ENCODE results near the gene NDC1.

Gene NDC1

GRCh38 chr1:53731043-53731600 lies 107.0 kb downstream of the NDC1 start:
- DNase-seq (ENCODE audit: low spot score): no peak

GRCh38 chr1:53730224-53730865 lies 107.8 kb downstream of the NDC1 start:
- DNase-seq (ENCODE audit: low spot score): no peak

GRCh38 chr1:53729456-53730223 lies 108.5 kb downstream of the NDC1 start:
- DNase-seq (ENCODE audit: low spot score): no peak

GRCh38 chr1:53728702-53729455 lies 109.2 kb downstream of the NDC1 start:
- no peak for DNase-seq (ENCODE audit: low spot score)

GRCh38 chr1:53728196-53728595 lies 109.9 kb downstream of the NDC1 start:
- DNase-seq (ENCODE audit: low spot score): no peak

- no peak for DNase-seq (ENCODE audit: low spot score)
Measured at GRCh38 chr1:53727461-53728092, 110.5 kb downstream of the NDC1 start.

- no peak for DNase-seq (ENCODE audit: low spot score)
Measured at GRCh38 chr1:53726009-53726600, 112.0 kb downstream of the NDC1 start.

- no peak for DNase-seq (ENCODE audit: low spot score)
Measured at GRCh38 chr1:53725238-53725689, 112.8 kb downstream of the NDC1 start.

- DNase-seq (ENCODE audit: low spot score): no peak
Measured at GRCh38 chr1:53722025-53722424, 116.1 kb downstream of the NDC1 start.

- no peak for DNase-seq (ENCODE audit: low spot score)
Measured at GRCh38 chr1:53721088-53721487, 117.0 kb downstream of the NDC1 start.

GRCh38 chr1:53719469-53719868 lies 118.6 kb downstream of the NDC1 start:
- DNase-seq (ENCODE audit: low spot score): no peak

- DNase-seq (ENCODE audit: low spot score): no peak
Measured at GRCh38 chr1:53718443-53718842, 119.7 kb downstream of the NDC1 start.

- DNase-seq (ENCODE audit: low spot score): no peak
Measured at GRCh38 chr1:53717025-53717804, 120.9 kb downstream of the NDC1 start.

- DNase-seq (ENCODE audit: low spot score): no peak
Measured at GRCh38 chr1:53716150-53716549, 121.9 kb downstream of the NDC1 start.

- DNase-seq (ENCODE audit: low spot score): no peak
Measured at GRCh38 chr1:53715478-53715877, 122.6 kb downstream of the NDC1 start.

Data from COLO829 (cell line).